ENCODE data around the gene ARHGAP45. TPM values are rescaled to one million over a fixed set of nuclear protein-coding genes. Genes with fewer than 3 reads are reported as not detected.

ARHGAP45 gene
- total and polyA plus RNA-seq, 9 of the 15 experiments (the other 6 are each of a cell fraction or from before 2014, with no cell fraction given): 0.08 to 22.1 (median 4.2) TPM

- Histone ChIP-seq H3K9me3 (replicated peaks; ENCODE audit: control insufficient read depth, insufficient read depth, low read depth, low read length) (no peaks in the 10 kb centered on the region), H3K9me1 (ENCODE audit: control insufficient read depth, insufficient read depth, low read length) (no peaks in the 10 kb centered on the region), H3K9ac (ENCODE audit: insufficient read depth in 1 of 2, low read depth in 2 of 2, low read length in 2 of 2) (peak within 1 kb of the TSS; percentile 87 to 93), H3K36me3 (ENCODE audit: control insufficient read depth, insufficient read depth, low read length) (peaks cover 9% of the 10 kb centered on the region; the same call in 1 of the 3 replicates), H4K20me1 (replicated peaks; ENCODE audit: control insufficient read depth, insufficient read depth, low read length) (peaks cover 1% of the 10 kb centered on the region; the same call in 1 of the 2 replicates), H2AFZ (ENCODE audit: low read depth, low read length) (peak within 1 kb of the TSS; percentile 93), H3K4me1 (replicated peaks in 1 of 2; ENCODE audit: control insufficient read depth in 2 of 2, insufficient read depth in 2 of 2, low read length in 2 of 2) (peaks cover 22 to 73% of the 10 kb centered on the region in 2 experiments), H3K4me3 (peak within 1 kb of the TSS; percentile 87), H3K79me2 (ENCODE audit: control insufficient read depth, insufficient read depth, low read length) (peaks cover 43% of the 10 kb centered on the region), H3K4me2 (ENCODE audit: insufficient read depth, low read length) (peak within 1 kb of the TSS; percentile 77), H3K27ac (ENCODE audit: extremely low read depth, low read depth, low read length) (peak within 1 kb of the TSS; percentile 98), H3K27me3 (ENCODE audit: control insufficient read depth in 2 of 2, insufficient read depth in 2 of 2, low read length in 2 of 2) (no peaks in the 10 kb centered on the region)
- 1% methylated on average over 34 of the region's 63 CpGs for WGBS (ENCODE audit: insufficient coverage, low coverage, missing lambda C conversion rate)
- ATAC-seq: peak; percentile 89
- TSS peak; percentile 81 for BruUV-seq (replicated peaks)
- ChIA-PET POLR2A (interaction anchor here (0.5 to 8.5 kb wide), 13 partner anchors 9 to 1237 kb away, joined by 3 to 176 read pairs (median 3); partner anchors contain the start of genes ABCA7 and CIRBP), CTCF (ENCODE audit: low intra/inter-chr PET ratio) (interaction anchor here (0.5 kb wide), 1 partner anchor 169 kb away, joined by 3 read pairs; no protein-coding TSS in a partner anchor)
- intact Hi-C loops (cut with micrococcal nuclease) (no loop called here), in situ Hi-C loops (cut with MboI) (no loop called here)
- DNase-seq (ENCODE audit: extremely low read depth in 1 of 4, low spot score in 3 of 4): peak; percentile 76 to 88 (median 82)
- peak; percentile 80 for FAIRE-seq
- no peak for TF ChIP-seq SAP30 (IDR thresholded peaks at IDR 0.05; ENCODE audit: borderline replicate concordance, insufficient read depth, low read depth, low read length, poor library complexity, severe bottlenecking)
- TF ChIP-seq, protein P1, sequence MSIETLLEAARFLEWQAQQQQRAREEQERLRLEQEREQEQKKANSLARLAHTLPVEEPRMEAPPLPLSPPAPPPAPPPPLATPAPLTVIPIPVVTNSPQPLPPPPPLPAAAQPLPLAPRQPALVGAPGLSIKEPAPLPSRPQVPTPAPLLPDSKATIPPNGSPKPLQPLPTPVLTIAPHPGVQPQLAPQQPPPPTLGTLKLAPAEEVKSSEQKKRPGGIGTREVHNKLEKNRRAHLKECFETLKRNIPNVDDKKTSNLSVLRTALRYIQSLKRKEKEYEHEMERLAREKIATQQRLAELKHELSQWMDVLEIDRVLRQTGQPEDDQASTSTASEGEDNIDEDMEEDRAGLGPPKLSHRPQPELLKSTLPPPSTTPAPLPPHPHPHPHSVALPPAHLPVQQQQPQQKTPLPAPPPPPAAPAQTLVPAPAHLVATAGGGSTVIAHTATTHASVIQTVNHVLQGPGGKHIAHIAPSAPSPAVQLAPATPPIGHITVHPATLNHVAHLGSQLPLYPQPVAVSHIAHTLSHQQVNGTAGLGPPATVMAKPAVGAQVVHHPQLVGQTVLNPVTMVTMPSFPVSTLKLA (conservative IDR thresholded peaks at IDR 0.05): peak; percentile 27 to 51; a peak in 2 of 4 replicates
- peak; percentile 72 for TF ChIP-seq L3MBTL2 (IDR thresholded peaks at IDR 0.05)
- TF ChIP-seq TGIF2 (CRISPR knock-in tag; IDR thresholded peaks at IDR 0.05): no peak
- TF ChIP-seq, protein P2, sequence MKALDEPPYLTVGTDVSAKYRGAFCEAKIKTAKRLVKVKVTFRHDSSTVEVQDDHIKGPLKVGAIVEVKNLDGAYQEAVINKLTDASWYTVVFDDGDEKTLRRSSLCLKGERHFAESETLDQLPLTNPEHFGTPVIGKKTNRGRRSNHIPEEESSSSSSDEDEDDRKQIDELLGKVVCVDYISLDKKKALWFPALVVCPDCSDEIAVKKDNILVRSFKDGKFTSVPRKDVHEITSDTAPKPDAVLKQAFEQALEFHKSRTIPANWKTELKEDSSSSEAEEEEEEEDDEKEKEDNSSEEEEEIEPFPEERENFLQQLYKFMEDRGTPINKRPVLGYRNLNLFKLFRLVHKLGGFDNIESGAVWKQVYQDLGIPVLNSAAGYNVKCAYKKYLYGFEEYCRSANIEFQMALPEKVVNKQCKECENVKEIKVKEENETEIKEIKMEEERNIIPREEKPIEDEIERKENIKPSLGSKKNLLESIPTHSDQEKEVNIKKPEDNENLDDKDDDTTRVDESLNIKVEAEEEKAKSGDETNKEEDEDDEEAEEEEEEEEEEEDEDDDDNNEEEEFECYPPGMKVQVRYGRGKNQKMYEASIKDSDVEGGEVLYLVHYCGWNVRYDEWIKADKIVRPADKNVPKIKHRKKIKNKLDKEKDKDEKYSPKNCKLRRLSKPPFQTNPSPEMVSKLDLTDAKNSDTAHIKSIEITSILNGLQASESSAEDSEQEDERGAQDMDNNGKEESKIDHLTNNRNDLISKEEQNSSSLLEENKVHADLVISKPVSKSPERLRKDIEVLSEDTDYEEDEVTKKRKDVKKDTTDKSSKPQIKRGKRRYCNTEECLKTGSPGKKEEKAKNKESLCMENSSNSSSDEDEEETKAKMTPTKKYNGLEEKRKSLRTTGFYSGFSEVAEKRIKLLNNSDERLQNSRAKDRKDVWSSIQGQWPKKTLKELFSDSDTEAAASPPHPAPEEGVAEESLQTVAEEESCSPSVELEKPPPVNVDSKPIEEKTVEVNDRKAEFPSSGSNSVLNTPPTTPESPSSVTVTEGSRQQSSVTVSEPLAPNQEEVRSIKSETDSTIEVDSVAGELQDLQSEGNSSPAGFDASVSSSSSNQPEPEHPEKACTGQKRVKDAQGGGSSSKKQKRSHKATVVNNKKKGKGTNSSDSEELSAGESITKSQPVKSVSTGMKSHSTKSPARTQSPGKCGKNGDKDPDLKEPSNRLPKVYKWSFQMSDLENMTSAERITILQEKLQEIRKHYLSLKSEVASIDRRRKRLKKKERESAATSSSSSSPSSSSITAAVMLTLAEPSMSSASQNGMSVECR (CRISPR knock-in tag; IDR thresholded peaks at IDR 0.05): peak; percentile 77
- no peak for TF ChIP-seq IRF1 (CRISPR knock-in tag; IDR thresholded peaks at IDR 0.05; ENCODE audit: borderline replicate concordance)
- TF ChIP-seq ZNF24 (IDR thresholded peaks at IDR 0.05): no peak
- peak; percentile 20; the same call in 1 of the 2 replicates for TF ChIP-seq MBD2 (IDR thresholded peaks at IDR 0.05; ENCODE audit: borderline replicate concordance, low read depth)
- TF ChIP-seq TEAD1 (CRISPR knock-in tag; IDR thresholded peaks at IDR 0.05): peak in 1 of 2 experiments; percentile 94; a peak in 2 of 4 replicates
- no peak for TF ChIP-seq ATF3 (IDR thresholded peaks at IDR 0.05)
- no peak for TF ChIP-seq ATF3 (CRISPR knock-in tag; conservative IDR thresholded peaks at IDR 0.05)
- no peak for TF ChIP-seq ATF1 (CRISPR knock-in tag; IDR thresholded peaks at IDR 0.05)
- TF ChIP-seq ATF1 (tag; IDR thresholded peaks at IDR 0.05): peak; percentile 42
Observed at GRCh38 chr19:1025960-1026782, 40.8 kb upstream of the ARHGAP45 start, which contains the start of gene CNN2. Gene CNN2, plus strand, starts transcription at chr19:1026608. Its CDS starts 54 bp downstream, at chr19:1026662.
